Activated naive CD4-positive, alpha-beta T cell treated with anti-CD3 and anti-CD28 coated beads for 36 hours (primary cell): ENCODE data around the gene DLL1. TPM values are rescaled to one million over a fixed set of nuclear protein-coding genes. Genes with fewer than 3 reads are reported as not detected.
"Not testable (repeated sequence)": the region's sequence is repeated elsewhere in the genome, so short reads cannot be mapped to it uniquely, and the experiment has no call there.

Experiments used
- CTCF ChIA-PET: fragments of 350-600 bp; sonication (Branson Sonifier 250); formaldehyde crosslinking; loops from one replicate; lab custom pipeline; 2021; ENCODE audit warnings: antibody characterized with exemption; lab: Charles Lee
- DNase-seq: peaks from one replicate; pipeline ENCODE4 v3.0.0-alpha.2; 2020
- H3K27ac Mint-ChIP-seq: one replicate; pipeline ENCODE4 v1.8.0; 2021; ENCODE audit warnings: mild to moderate bottlenecking, mixed read lengths
- H3K27me3 Mint-ChIP-seq: one replicate; pipeline ENCODE4 v1.8.0; 2021; ENCODE audit warnings: low read depth, mixed read lengths
- H3K36me3 Mint-ChIP-seq: one replicate; pipeline ENCODE4 v1.8.0; 2021; ENCODE audit warnings: low read depth, mixed read lengths
- H3K4me1 Mint-ChIP-seq: one replicate; pipeline ENCODE4 v1.8.0; 2021; ENCODE audit warnings: low read depth, mixed read lengths
- H3K4me3 Mint-ChIP-seq: one replicate; pipeline ENCODE4 v1.8.0; 2021; ENCODE audit warnings: mild to moderate bottlenecking, moderate library complexity, mixed read lengths
- H3K9me3 Mint-ChIP-seq: one replicate; pipeline ENCODE4 v1.8.0; 2021; ENCODE audit warnings: mixed read lengths
- intact Hi-C: fragments of 100-400 bp; cut with micrococcal nuclease; formaldehyde crosslinking; loops from one replicate; pipeline ENCODE4 v1.15.1; 2023
- total RNA-seq, 2 experiments: library from RNA; stranded (reverse); gene quantifications; one replicate each; pipeline ENCODE4 v1.2.3, GENCODE V29; 2021

Gene DLL1
- 1 to 10 TPM; 3.2 to 3.5 TPM for total RNA-seq

GRCh38 chr6:170290296-170291128, at the start of gene DLL1:
Gene DLL1, minus strand, starts transcription at chr6:170291078. Its CDS starts 939 bp downstream, at chr6:170290139.
- H3K36me3 Mint-ChIP-seq, result peaks cover 3% of the 10 kb centered on the region
- peaks cover 44% of the 10 kb centered on the region for H3K4me1 Mint-ChIP-seq
- H3K9me3 Mint-ChIP-seq, result no peaks in the 10 kb centered on the region
- CTCF ChIA-PET, result interaction anchor here (2.3 kb wide), 1 partner anchor 17 kb away, joined by 15 read pairs; the partner anchor contains the start of gene FAM120B
- H3K27me3 Mint-ChIP-seq, result peaks cover 43% of the 10 kb centered on the region
- H3K27ac Mint-ChIP-seq, result no peak within 1 kb of the TSS
- intact Hi-C loops, result loop anchor here (1.0 to 10.0 kb wide), 7 partner anchors 18 to 1396 kb away; partner anchors contain the start of genes C6orf120 and WDR27
- peak; percentile 50 for DNase-seq
- peak within 1 kb of the TSS; percentile 79 for H3K4me3 Mint-ChIP-seq

- CTCF ChIA-PET, result not testable (repeated sequence)
Observed at GRCh38 chr6:170335199-170335598, 44.3 kb upstream of the DLL1 start.

GRCh38 chr6:170329321-170329720, 38.4 kb upstream of the DLL1 start:
- no peaks in the 10 kb centered on the region for H3K9me3 Mint-ChIP-seq
- H3K4me1 Mint-ChIP-seq, result peaks cover 13% of the 10 kb centered on the region
- intact Hi-C loops, result no loop called here
- DNase-seq, result no peak
- peaks cover 50% of the 10 kb centered on the region for H3K36me3 Mint-ChIP-seq
- no peaks in the 10 kb centered on the region for H3K27me3 Mint-ChIP-seq
- H3K4me3 Mint-ChIP-seq, result no peak overlapping the region
- CTCF ChIA-PET, result interaction anchor here (0.7 kb wide), 1 partner anchor 9 kb away, joined by 3 read pairs; no protein-coding TSS in a partner anchor
- no peak overlapping the region for H3K27ac Mint-ChIP-seq

More at GRCh38 chr6:170335199-170335598, 44.3 kb upstream of the DLL1 start:
- H3K9me3 Mint-ChIP-seq, intact Hi-C loops, H3K27ac Mint-ChIP-seq, DNase-seq, H3K27me3 Mint-ChIP-seq, H3K4me3 Mint-ChIP-seq: not testable (repeated sequence)
- Mint-ChIP-seq H3K4me1 (peaks cover 36% of the 10 kb centered on the region), H3K36me3 (peaks cover 55% of the 10 kb centered on the region)

GRCh38 chr6:170317718-170318117, 26.8 kb upstream of the DLL1 start:
- CTCF ChIA-PET, result no interaction called here
- Mint-ChIP-seq H3K4me1 (peaks cover 41% of the 10 kb centered on the region), H3K27me3 (no peaks in the 10 kb centered on the region), H3K27ac (no peak overlapping the region), H3K9me3 (no peaks in the 10 kb centered on the region), H3K4me3 (no peak overlapping the region), H3K36me3 (peaks cover 39% of the 10 kb centered on the region)
- no peak for DNase-seq
- intact Hi-C loops, result no loop called here

- intact Hi-C loops, result no loop called here
- H3K9me3 Mint-ChIP-seq, result no peaks in the 10 kb centered on the region
- peaks cover 34% of the 10 kb centered on the region for H3K36me3 Mint-ChIP-seq
- DNase-seq, result no peak
- no peaks in the 10 kb centered on the region for H3K27me3 Mint-ChIP-seq
- peaks cover 45% of the 10 kb centered on the region for H3K4me1 Mint-ChIP-seq
- H3K4me3 Mint-ChIP-seq, result no peak overlapping the region
- H3K27ac Mint-ChIP-seq, result no peak overlapping the region
- CTCF ChIA-PET, result no interaction called here
Observed at GRCh38 chr6:170317076-170317475, 26.2 kb upstream of the DLL1 start.

- CTCF ChIA-PET, result interaction anchor here (0.6 to 0.7 kb wide), 2 partner anchors 16 to 24 kb away, joined by 3 to 4 read pairs; no protein-coding TSS in a partner anchor
- Mint-ChIP-seq H3K4me1 (peaks cover 51% of the 10 kb centered on the region), H3K27ac (no peak overlapping the region), H3K27me3 (no peaks in the 10 kb centered on the region), H3K36me3 (peaks cover 32% of the 10 kb centered on the region), H3K9me3 (no peaks in the 10 kb centered on the region), H3K4me3 (no peak overlapping the region)
- peak; percentile 10 for DNase-seq
- intact Hi-C loops, result no loop called here
Observed at GRCh38 chr6:170316071-170316470, 25.2 kb upstream of the DLL1 start.

- intact Hi-C loops, result no loop called here
- peaks cover 53% of the 10 kb centered on the region for H3K4me1 Mint-ChIP-seq
Observed at GRCh38 chr6:170314983-170315382, 24.1 kb upstream of the DLL1 start.

GRCh38 chr6:170313716-170314295, 22.9 kb upstream of the DLL1 start:
- intact Hi-C loops, result no loop called here
- Mint-ChIP-seq H3K27ac (no peak overlapping the region), H3K4me1 (peaks cover 55% of the 10 kb centered on the region), H3K36me3 (peaks cover 17% of the 10 kb centered on the region), H3K27me3 (no peaks in the 10 kb centered on the region), H3K4me3 (no peak overlapping the region), H3K9me3 (no peaks in the 10 kb centered on the region)
- no peak for DNase-seq
- CTCF ChIA-PET, result no interaction called here

More at GRCh38 chr6:170314983-170315382, 24.1 kb upstream of the DLL1 start:
- Mint-ChIP-seq H3K4me3 (no peak overlapping the region), H3K9me3 (no peaks in the 10 kb centered on the region), H3K27me3 (no peaks in the 10 kb centered on the region), H3K27ac (no peak overlapping the region), H3K36me3 (peaks cover 24% of the 10 kb centered on the region)
- DNase-seq, result no peak
- CTCF ChIA-PET, result no interaction called here

- CTCF ChIA-PET, result interaction anchor here (1.1 kb wide), 1 partner anchor 19 kb away, joined by 5 read pairs; no protein-coding TSS in a partner anchor
- Mint-ChIP-seq H3K27me3 (no peaks in the 10 kb centered on the region), H3K4me1 (peaks cover 64% of the 10 kb centered on the region), H3K27ac (no peak overlapping the region), H3K36me3 (peaks cover 14% of the 10 kb centered on the region), H3K4me3 (no peak overlapping the region), H3K9me3 (no peaks in the 10 kb centered on the region)
- intact Hi-C loops, result no loop called here
- no peak for DNase-seq
Observed at GRCh38 chr6:170312876-170313275, 22.0 kb upstream of the DLL1 start.

GRCh38 chr6:170311696-170312095, 20.8 kb upstream of the DLL1 start:
- CTCF ChIA-PET, result no interaction called here

GRCh38 chr6:170308761-170309160, 17.9 kb upstream of the DLL1 start:
- Mint-ChIP-seq H3K4me3 (peak overlapping the region; percentile 20), H3K4me1 (peaks cover 53% of the 10 kb centered on the region), H3K9me3 (no peaks in the 10 kb centered on the region), H3K27me3 (no peaks in the 10 kb centered on the region), H3K36me3 (peaks cover 12% of the 10 kb centered on the region), H3K27ac (no peak overlapping the region)
- no peak for DNase-seq
- intact Hi-C loops, result loop anchor here (5.0 kb wide), 2 partner anchors 209 to 316 kb away; no protein-coding TSS in a partner anchor
- CTCF ChIA-PET, result interaction anchor here (3.6 kb wide), 1 partner anchor 17 kb away, joined by 15 read pairs; the partner anchor contains the start of gene DLL1

More at GRCh38 chr6:170311696-170312095, 20.8 kb upstream of the DLL1 start:
- H3K27me3 Mint-ChIP-seq, result no peaks in the 10 kb centered on the region
- peaks cover 67% of the 10 kb centered on the region for H3K4me1 Mint-ChIP-seq
- no peak overlapping the region for H3K27ac Mint-ChIP-seq
- DNase-seq, result no peak
- H3K36me3 Mint-ChIP-seq, result peaks cover 15% of the 10 kb centered on the region
- H3K9me3 Mint-ChIP-seq, result no peaks in the 10 kb centered on the region
- no peak overlapping the region for H3K4me3 Mint-ChIP-seq
- intact Hi-C loops, result no loop called here

GRCh38 chr6:170307080-170307545, 16.2 kb upstream of the DLL1 start:
- CTCF ChIA-PET, result interaction anchor here (3.6 kb wide), 1 partner anchor 15 kb away, joined by 15 read pairs; the partner anchor contains the start of gene DLL1
- Mint-ChIP-seq H3K27ac (peak overlapping the region; percentile 81), H3K9me3 (no peaks in the 10 kb centered on the region), H3K4me1 (peaks cover 39% of the 10 kb centered on the region), H3K4me3 (peak overlapping the region; percentile 86), H3K36me3 (peaks cover 10% of the 10 kb centered on the region), H3K27me3 (no peaks in the 10 kb centered on the region)
- no peak for DNase-seq
- intact Hi-C loops, result loop anchor here (2.0 to 5.0 kb wide), 3 partner anchors 64 to 315 kb away; no protein-coding TSS in a partner anchor
